WTC11 (cell line): ENCODE data around the gene MACROD2. TPM values are rescaled to one million over a fixed set of nuclear protein-coding genes. Genes with fewer than 3 reads are reported as not detected.
A peak's percentile ranks its signal among the peaks of the same experiment; 100 is the strongest.

Experiments used
- ATAC-seq: fragments of 200-7000 bp; cut with Tn5 transposase; 2 replicates; pipeline ENCODE4 v1.10.0; 2021; ENCODE audit warnings: mild to moderate bottlenecking, moderate library complexity
- CTCF ChIA-PET: fragments of 300-600 bp; sonication (Branson Sonifier 250); formaldehyde crosslinking; loops from one replicate; lab custom pipeline; 2021; ENCODE audit warnings: antibody characterized with exemption; lab: Charles Lee
- POLR2A ChIA-PET: fragments of 350-600 bp; sonication (Branson Sonifier 250); formaldehyde crosslinking; loops from one replicate; lab custom pipeline; 2021; ENCODE audit warnings: antibody characterized with exemption; lab: Charles Lee
- DNase-seq: peaks from one replicate; pipeline ENCODE4 v3.0.0; 2021; ENCODE audit warnings: low spot score
- H3K27ac Mint-ChIP-seq: 2 replicates; pipeline ENCODE4 v1.8.0; 2021; ENCODE audit warnings: mixed read lengths
- H3K27me3 Mint-ChIP-seq: 2 replicates; pipeline ENCODE4 v1.8.0; 2021; ENCODE audit warnings: low read depth, mild to moderate bottlenecking, moderate library complexity, mixed read lengths
- H3K36me3 Mint-ChIP-seq: 2 replicates; pipeline ENCODE4 v1.8.0; 2021; ENCODE audit warnings: mixed read lengths
- H3K4me1 Mint-ChIP-seq: 2 replicates; pipeline ENCODE4 v1.8.0; 2022; ENCODE audit warnings: mixed read lengths
- H3K4me3 Mint-ChIP-seq: 2 replicates; pipeline ENCODE4 v1.8.0; 2021; ENCODE audit warnings: mild to moderate bottlenecking, moderate library complexity, mixed read lengths
- H3K9me3 Mint-ChIP-seq: 2 replicates; pipeline ENCODE4 v1.8.0; 2021; ENCODE audit warnings: mixed read lengths
- AR ChIP-seq: fragments of 250-450 bp; sonication (Bioruptor Pico); IDR thresholded peaks from 2 replicates; pipeline ENCODE4 v1.9.0; 2021; ENCODE audit warnings: mild to moderate bottlenecking
- ARID4B ChIP-seq: sonication (generic); formaldehyde crosslinking; IDR thresholded peaks from 2 replicates; pipeline ENCODE4 v1.8.0; 2023; ENCODE audit warnings: missing genetic modification reagents, mild to moderate bottlenecking, borderline replicate concordance
- E2F1 ChIP-seq: sonication (generic); formaldehyde crosslinking; IDR thresholded peaks from 2 replicates; pipeline ENCODE4 v1.8.0; 2022; ENCODE audit warnings: mild to moderate bottlenecking, missing genetic modification reagents
- TEAD4 ChIP-seq: sonication (generic); formaldehyde crosslinking; IDR thresholded peaks from 2 replicates; pipeline ENCODE4 v1.8.0; 2022; ENCODE audit warnings: mild to moderate bottlenecking, missing genetic modification reagents
- ZBTB21 ChIP-seq: sonication (generic); formaldehyde crosslinking; IDR thresholded peaks from 2 replicates; pipeline ENCODE4 v1.8.1; 2023; ENCODE audit warnings: mild to moderate bottlenecking, missing genetic modification reagents, borderline replicate concordance
- ZNF396 ChIP-seq: fragments of 250-450 bp; sonication (Bioruptor Pico); IDR thresholded peaks from 2 replicates; pipeline ENCODE4 v1.8.0; 2021; ENCODE audit warnings: mild to moderate bottlenecking, moderate library complexity, borderline replicate concordance
- ZNF512 ChIP-seq: sonication (generic); formaldehyde crosslinking; IDR thresholded peaks from 2 replicates; pipeline ENCODE4 v1.8.1; 2022; ENCODE audit warnings: missing genetic modification reagents, borderline replicate concordance
- total RNA-seq: library from RNA; stranded (reverse); gene quantifications from 3 replicates; pipeline ENCODE4 v1.2.3, GENCODE V29; 2021

The MACROD2 gene
- total RNA-seq, 1 experiment from 2014 or later = 4.1 TPM

GRCh38 chr20:15506311-15506710, 1511.0 kb downstream of the MACROD2 start:
- Mint-ChIP-seq H3K36me3 (no peaks in the 10 kb centered on the region), H3K27me3 (no peaks in the 10 kb centered on the region), H3K9me3 (no peaks in the 10 kb centered on the region), H3K27ac (no peak overlapping the region)
- ATAC-seq = no peak
- TF ChIP-seq ARID4B (CRISPR knock-in tag) (no peak), AR (CRISPR knock-in tag) (no peak), E2F1 (CRISPR knock-in tag) (no peak)
- TF ChIP-seq, all 79 proteins: peak for 0
- ChIA-PET CTCF (no interaction called here), POLR2A (no interaction called here)
- DNase-seq = no peak
- Mint-ChIP-seq H3K4me3 (no peak overlapping the region), H3K4me1 (no peaks in the 10 kb centered on the region)

GRCh38 chr20:15507151-15507550, 1511.8 kb downstream of the MACROD2 start:
- ChIA-PET CTCF (no interaction called here), POLR2A (no interaction called here)
- ATAC-seq = no peak
- H3K4me1 Mint-ChIP-seq = no peaks in the 10 kb centered on the region
- no peak overlapping the region for H3K4me3 Mint-ChIP-seq
- H3K9me3 Mint-ChIP-seq = no peaks in the 10 kb centered on the region
- no peaks in the 10 kb centered on the region for H3K36me3 Mint-ChIP-seq
- no peak for DNase-seq
- H3K27me3 Mint-ChIP-seq = no peaks in the 10 kb centered on the region
- H3K27ac Mint-ChIP-seq = no peak overlapping the region
- TF ChIP-seq ZNF396 (CRISPR knock-in tag) (no peak), ZNF512 (CRISPR knock-in tag) (0 out of 2 replicates have a peak, but pooled peaks have one; percentile 68)
- TF ChIP-seq, all 79 proteins: peak for 1

- ATAC-seq (no peak), DNase-seq (no peak)
- Mint-ChIP-seq H3K9me3 (no peaks in the 10 kb centered on the region), H3K27ac (no peak overlapping the region), H3K4me1 (no peaks in the 10 kb centered on the region), H3K4me3 (no peak overlapping the region), H3K27me3 (no peaks in the 10 kb centered on the region)
- POLR2A ChIA-PET = no interaction called here
- TF ChIP-seq E2F1 (CRISPR knock-in tag) = no peak
- no peak for TF ChIP-seq TEAD4
- TF ChIP-seq ZBTB21 (CRISPR knock-in tag) = no peak
- TF ChIP-seq, all 79 proteins: peak for 0
- CTCF ChIA-PET = interaction anchor here (1.0 kb wide), 1 partner anchor 20 kb away, joined by 3 read pairs; no protein-coding TSS in a partner anchor
- no peaks in the 10 kb centered on the region for H3K36me3 Mint-ChIP-seq
These were observed 1516.2 kb downstream of the MACROD2 start for GRCh38 chr20:15511551-15511950.
